HG02571 (cell line): Measurements from ENCODE around the gene OS9.

Source experiments
- ATAC-seq: cut with Tn5 transposase; IDR thresholded peaks from one replicate; pipeline ENCODE4 v1.9.1; 2021; ENCODE audit warnings: mild to moderate bottlenecking, moderate library complexity; ENCODE audit not compliant: unreplicated experiment

The OS9 gene

DNA sequence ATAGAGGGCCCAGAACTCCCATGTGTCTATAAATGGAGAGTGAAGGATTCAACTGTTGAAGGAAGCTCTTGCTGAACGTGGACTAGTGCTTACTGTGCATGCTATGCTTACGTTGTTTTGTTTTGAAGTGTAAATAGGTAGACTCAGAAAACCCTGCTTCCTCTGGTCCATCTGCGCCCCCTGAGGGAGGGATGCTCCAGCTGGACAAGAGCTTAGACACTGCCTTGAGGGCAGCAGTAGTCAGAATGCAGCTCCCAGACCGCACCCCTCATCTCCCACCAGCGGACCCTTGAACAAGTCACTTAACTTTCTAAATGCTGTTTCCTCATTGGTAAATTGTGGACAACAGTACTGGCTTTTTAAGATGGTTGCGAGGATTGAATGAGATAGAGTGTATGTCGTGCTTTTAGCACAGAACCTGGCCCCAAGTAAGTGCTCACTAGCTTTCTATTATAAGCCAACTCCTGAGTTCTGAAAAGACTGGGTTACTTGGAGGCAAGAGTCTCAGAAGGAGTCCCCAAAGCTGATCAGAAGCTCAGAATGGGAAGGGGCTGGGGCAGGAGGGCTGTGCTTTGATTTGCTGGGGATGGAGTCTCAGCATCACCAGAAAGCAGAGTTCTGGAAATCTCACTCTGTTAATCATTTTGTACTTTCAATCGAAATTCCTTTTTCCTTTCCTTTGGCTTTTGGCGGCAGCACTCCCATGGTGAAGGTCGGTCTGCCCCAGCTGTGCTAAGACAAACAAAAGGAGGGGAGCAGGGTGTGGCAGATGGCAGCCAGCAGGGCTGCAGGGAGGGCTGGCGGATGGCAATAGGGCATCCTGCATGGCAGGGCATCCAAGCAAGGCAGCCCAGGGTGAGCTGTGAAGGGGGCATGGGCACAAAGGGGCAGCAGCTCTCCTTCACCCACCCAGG, 29.0 kb downstream of the OS9 start:
- no peak for ATAC-seq

DNA sequence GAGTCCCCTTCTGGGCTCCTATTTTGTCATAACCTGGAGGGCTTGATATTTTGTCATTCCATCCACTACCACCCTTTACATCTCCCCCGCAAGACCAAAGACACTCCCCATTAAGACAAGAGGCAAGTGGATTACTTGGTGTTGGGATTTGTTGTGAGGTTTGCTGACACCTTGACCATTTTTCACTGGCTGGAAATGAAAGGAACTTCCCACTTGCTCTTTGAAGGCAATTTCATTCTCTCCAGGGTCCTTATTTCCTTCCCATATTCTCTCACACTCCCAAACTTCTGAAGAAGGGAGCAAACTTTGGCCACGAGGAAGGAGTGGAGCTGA, 29.7 kb downstream of the OS9 start:
- no peak for ATAC-seq

DNA sequence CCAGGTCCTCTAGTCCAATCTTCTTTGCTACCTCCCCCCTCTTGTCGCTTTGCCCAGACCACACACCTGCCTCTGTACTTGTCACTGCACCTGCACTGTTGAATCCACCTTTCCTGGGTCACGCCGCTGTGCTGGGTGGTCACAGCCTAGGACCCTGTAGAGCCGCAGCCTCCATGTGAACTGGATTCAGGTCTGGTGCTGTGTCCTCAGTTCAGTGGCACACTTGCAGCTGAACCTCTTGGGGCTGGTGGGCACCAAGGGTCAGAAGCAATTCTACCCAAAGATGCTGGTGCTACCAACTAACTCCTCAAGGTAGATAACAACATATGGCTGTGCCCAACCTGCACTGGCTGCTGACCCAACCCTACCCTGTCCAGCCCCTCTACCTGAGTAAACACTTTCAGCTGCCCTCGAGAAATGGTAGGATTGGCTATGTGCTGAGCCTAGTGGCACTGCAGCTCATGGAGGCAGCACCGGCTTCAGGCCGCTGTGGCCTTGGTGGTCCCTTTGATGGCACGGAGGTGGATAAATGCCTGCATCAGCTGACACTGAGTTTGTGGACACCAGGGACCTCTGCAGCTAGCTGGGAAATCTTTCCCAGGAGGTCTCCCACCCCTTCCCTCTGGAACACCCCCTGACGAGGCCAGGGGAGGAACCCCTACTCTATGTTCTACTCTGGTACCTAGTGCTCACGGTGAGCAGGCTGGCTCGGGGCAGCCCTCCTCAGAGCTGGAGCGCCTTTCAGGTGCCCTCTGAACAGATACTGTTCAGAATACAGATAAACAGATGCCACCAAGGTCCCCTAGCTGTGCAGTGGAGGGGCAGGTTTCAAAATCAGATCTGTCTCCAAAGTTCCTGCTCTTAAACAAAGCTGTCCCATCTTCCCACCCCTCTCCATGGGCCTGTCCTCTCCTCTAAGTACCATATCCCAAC, 30.3 kb downstream of the OS9 start:
- ATAC-seq: no peak

DNA sequence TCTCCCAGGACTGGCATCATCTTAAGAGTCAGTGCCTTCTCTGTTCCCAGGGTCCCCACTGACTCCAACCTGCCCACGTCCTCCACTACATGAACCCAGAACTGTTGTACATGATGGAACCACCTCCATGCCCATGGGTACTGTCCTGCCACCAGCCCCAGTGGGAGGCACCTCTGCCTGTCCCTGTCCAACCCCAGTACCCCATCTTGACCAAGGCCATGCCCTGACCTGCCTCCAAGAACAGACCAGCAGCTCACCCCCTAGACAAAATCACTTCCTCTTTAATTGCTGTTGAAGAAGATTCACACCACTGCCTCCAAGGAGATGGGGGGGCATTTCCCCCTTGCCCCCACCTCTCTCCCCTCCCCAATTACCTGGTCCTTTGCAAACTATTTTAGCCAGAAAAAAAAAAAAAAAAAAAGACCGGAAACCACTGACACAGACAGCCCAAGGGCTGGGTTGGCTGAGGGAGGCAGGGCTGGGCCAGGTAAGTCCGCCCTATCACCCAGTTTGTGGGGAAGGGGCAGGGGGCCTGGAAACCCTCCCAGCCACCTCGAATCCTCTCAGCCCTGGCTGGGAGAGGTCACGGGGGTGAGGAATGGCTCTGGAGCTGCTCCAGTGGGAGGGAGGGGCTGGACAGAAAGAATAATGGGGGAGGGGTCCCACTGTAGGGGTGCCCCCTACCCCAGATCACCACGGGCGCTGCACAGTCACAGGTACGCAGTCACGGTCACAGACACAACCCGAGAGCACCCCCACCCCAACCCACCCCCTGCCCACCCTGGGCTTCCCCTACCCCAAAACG, 31.2 kb downstream of the OS9 start:
- ATAC-seq: no peak

DNA sequence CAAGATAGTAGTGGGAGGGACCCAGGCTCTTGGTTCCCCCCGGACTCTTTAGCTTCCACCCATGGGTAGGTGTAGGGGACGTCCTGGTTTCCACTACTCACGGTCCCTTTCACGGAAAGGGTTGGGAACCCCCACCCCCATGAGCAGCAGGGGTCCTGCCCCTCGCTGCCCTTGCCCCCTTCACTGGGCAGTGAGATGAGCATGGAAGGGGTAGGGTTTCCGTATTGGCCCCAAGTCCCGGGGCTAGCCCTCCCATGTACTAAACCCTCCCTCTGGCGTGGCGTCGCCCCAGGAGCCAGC, 31.9 kb downstream of the OS9 start:
- ATAC-seq: no peak

DNA sequence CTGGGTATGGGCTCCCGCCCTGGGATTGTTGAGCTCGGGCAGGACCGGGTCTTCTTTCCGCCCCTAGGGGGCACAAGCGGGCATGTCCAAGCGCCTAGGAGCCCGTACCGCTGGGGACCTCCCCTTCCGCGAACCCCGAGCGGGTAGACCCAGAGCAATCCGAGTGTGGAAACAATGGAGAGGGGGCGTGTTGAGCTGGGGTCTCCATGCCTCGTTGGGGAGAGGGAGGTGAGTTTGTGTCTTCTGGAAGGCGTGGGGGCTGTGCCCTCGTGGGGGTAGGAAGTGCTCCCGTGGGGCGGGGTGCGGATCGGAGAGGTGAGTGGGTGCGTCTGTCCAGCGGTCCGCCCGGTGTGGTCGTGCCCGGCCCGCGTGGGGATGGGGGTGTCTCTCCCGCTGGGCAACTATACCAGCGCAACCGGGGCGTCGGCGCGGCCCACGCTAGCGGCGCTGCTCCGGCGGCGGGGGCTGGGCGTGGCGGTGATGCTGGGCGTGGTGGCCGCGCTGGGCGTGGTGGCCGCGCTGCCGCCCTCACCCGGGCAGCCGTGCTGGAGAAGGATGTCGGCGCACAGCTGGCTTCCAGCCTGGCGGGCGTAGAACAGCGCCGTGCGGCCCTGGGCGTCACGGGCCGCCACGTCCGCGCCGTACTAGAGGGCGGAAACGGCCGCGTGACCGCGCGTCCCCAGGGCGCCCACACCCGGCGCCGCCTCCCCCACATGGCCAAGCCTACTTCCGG, 32.4 kb downstream of the OS9 start:
- no peak for ATAC-seq

DNA sequence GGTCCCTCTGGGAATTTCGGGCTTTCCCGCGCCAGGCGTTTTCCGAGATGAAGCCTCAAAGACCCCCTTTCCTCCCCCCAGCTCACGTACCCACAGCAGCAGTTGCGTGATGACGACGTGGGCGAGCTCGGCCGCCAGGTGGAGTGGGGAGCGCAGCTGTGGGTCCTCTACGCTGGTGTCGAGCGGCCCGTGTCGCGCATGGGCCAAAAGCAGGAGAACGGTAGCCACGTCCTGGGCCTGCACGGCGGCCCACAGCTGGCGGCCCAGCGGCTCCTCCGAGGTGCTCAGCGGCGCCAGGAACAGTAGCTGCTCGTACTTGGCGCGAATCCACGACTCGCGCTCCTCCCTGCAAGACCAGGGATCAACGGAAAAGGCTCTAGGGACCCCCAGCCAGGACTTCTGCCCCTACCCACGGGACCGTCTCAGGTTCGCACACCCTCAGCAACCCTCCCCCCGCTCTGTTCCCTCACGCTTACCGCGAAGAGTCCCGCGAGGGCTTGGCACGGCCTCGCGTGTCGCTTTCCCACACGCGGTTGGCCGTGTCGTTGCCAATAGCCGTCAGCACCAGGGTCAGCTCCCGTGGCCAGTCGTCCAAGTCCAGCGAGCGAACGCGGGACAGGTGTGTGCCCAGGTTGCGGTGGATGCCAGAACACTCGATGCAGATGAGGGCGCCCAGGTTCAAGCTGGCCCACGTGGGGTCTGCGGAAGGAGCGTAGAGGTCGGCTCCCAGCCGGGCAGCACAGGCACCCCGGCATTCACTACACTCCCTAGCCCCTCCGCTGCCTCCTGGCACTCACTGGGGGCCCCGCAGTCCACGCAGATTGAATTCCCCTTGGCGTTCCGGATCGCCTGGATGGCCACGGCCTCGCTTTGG, 33.2 kb downstream of the OS9 start:
- no peak for ATAC-seq

DNA sequence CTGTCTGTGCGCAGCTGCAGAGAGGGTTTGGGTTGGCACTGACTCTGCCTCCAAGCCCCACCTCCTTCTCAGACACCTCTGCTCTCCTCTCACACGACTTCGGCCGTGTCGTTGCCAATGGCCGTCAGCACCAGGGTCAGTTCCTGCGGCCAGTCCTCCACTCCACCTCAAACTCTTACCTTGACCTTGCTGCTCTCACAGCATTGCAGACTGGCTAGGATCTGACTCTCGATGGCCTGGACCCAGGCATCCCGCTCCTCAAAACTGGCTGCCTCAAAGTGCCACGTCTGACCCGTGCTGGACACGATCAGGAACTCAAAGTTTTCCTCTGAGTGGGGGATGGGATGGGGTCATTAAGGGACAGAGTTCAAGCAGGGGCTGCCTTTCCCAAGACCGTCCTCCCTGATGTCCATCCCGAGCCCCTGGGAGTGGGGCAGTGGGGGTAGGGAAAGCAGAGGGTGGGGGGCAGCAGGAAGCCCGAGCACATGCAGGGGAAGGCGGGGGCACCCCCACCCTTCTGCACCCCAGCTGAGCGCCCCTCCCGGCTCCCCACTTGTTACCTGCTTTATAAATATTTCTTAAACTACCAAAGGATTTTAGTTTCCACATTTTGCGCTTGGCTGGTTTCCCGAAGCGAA, 33.9 kb downstream of the OS9 start:
- no peak for ATAC-seq

DNA sequence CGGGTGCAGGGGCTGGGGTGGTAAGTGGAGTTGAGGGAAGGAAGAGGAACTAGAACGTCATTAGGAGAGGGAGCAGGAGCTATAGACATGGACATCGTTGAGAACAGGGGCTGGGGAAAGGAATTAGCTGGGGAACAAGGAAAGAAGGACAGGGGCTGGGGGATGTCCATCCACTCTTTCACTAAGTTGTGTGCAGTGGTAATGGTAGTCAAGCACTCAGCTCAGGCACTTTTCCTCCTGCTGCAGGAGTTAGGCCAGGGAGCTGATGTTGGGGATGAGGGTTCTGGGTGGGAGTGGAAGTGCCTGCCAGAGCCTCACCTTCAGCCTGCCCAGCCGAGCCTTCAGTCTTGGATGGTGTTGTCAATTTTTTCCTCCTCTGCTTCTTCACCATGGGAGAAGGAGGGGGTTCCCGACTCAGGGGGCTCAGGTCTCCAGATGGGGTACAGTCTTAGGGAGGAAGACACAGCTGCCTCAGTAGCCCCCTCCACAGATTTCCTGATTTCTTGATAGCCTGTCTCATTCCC, 35.5 kb downstream of the OS9 start:
- no peak for ATAC-seq

DNA sequence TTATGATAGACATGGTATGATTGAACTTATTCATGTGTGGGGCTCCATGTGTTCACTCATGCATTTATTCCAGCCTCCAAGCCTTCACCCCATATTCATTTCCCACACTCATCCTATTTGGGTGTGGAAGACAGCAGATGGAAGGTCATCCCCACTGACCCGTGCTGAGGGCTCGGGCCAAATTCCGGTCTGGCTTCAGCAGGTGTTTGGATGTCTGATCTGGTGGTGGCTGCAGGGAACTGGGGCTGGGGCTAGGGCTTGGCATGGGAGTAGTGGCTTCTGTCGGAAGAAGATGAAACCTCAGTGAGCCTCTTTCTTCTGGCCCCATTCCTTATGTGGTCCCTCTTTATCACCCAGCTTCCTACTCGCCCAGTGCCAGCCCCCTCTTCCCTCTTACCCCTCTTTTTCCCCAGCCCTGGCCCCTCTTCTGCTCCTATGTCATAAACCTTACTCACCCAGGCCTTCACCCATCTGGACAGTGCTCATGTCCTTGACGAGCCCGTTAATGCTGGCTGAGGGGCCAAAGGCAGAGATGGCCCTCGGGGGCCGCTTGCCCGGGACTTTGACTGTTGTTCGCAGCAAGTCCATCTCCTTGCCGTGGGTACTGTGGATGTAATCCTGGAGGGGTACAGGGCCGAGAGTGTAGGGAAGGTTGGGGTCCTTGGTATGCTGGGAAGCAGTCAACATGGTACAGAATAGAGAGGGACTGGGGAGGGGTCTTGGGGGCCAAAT, 36.6 kb downstream of the OS9 start:
- no peak for ATAC-seq

DNA sequence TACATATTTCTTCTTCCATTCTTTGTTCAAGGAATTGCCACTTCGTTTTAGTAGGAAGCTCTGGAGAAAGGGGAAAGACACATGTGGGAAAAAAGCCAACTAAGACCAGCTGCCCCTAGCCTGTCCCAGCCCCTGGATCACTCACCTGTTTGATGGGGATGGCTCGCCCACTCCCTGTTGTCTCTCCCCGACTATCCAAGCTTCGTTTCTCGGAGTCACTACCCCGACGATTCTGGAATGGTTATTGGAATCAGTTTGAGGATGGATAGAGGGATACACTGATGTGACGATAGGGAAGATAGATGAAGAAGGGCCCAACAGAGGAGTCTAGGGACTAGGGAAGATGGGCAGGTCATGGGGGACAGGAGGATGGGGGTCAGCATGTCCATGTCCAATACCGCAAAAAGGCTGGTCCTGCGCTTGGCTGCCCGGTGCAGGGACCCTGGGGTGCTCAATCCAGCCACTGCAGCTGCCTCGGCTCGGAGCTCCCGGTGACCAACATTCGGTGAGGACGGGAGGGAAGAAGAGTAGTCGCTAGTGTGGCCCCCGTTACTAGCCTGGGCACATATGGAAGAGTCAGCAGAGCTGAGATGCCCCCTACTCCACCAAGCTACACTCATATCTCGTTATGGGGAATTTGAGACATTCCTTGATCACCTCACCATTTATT, 37.6 kb downstream of the OS9 start:
- no peak for ATAC-seq

DNA sequence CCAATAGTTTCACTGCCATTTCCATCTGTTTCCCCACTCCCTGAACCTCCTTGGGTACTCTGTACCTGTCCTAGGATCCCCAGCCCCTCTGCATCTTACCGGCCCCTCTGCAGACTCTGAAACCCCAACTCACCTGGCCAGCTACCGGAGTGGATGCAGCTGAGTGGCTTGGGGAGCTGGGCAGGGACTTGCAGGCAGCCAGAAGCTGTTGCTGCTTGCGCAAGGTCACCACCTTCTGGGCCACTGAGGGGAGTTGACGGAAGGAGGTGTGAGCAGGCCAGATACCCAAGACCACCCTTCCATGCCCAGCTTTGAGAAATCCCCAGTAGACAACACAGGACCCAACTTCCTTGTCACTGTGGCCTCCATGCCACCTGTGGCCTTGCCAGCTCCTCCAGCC, 38.3 kb downstream of the OS9 start:
- ATAC-seq: no peak

DNA sequence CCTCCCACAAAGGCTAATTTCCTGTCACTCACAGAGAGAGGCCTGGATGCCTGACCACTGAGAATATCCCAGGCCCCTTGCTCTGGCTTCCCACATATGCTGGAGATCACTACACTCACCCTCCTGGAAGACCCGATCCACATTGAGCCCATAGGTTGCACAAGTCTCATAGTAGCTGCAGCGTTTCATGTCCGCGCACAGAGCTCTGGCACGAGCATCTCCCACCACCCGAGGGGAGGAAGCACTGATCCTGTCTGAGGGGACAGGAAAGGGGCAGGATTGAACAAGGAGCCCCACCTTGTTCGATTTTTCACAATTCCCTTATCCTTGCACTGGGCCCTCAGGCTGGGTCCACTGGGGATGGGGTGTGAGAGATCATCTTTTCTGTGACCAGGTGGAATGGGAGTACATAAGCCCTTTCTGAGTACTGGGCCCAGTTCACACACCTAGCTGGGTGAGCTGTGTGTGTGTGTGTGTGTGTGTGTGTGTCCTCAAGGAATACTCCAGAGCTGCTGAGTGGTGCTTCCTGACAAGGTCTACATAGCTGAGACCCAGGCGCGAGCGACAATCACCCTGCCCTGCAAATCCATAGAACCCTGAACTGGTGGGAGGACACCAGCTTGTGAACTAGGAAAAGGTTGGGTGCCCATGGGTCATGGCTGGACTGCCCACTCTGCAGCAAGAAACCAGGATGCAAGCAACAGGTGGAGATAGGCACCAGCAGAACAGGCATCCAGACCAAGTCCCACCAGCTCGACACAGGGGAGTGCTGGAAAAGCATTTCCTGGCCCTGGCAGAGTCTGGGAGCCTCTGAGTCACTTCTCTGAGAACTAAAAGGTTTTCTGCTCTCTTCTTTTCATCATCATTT, 39.0 kb downstream of the OS9 start:
- no peak for ATAC-seq

DNA sequence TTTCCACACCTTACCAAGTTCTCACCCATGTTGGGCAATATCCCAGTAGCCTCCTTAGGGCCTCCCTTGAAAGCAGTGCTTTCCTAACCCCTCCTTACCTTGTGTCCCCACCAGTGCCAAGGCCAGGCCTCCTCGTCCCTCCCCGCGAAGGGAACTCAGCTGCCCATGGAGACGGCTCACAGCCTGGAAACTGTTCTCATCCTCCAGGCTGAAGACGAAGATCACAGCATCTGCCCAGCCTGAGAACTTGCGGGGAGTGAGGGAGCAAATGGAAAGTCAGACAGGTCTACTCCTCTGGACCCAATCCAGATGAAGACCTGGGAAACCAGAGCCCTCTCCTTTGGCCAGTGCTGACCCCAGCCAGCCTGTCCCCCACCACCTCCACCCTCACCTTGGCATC, 40.0 kb downstream of the OS9 start:
- ATAC-seq: no peak

DNA sequence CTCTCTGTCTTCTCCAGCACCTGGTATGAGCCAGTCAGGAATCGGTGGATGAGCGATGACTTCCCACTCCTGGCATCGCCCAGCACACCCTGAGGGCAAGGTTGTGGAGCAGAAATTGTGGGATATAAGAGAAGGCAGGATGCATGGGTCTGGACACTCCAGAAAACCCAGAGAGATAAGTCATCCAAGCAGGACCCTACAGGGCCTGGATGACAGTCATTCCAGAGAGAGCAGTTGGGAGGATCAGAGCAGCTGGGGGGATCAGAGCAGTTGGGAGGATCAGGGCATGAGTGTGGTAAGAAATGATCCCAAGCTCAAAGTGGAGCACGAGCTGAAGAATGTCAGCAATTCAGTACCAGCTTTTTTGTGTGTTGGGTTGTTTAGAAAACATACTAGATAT, 40.7 kb downstream of the OS9 start:
- no peak for ATAC-seq

DNA sequence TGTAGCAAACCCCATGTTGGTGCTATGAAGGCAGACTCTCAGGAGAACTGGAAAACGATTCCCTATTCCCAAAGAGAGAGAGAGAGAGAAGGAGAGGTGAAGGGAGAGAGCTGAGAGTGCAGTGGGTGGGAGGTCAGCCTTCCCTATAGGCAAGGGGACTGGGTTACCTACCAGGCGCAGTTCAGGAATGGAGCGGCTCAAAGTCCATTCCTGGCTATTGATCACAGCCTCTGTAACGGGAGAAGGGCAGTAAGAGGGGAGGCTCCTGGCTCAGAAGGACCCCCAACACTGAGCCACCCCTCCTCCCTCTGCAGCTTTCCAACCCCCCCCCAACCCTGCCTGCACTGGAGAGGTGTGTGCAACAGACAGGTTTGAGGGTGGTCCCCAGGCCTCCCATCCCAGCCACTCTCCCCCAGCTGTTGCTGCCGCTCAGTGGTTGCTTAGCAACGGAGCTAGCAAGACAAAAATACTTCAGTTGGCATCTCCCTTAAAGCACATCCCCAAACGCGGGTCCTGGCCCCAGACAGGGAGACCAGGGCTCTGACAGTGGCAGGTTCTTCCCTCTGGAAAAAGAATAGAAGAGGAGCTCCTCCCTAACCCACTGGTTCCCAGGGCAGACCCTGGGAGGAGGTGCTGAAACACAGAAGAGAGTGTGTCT, 41.4 kb downstream of the OS9 start:
- no peak for ATAC-seq
